Measurements from ENCODE around the gene ADGRL3. TPM values are rescaled to one million over a fixed set of nuclear protein-coding genes. Genes with fewer than 3 reads are reported as not detected.

ADGRL3 gene
- total RNA-seq, 2 experiments from 2014 or later: not detected

GRCh38 chr4:62023633-62024032, 823.5 kb downstream of the ADGRL3 start:
- H3K27me3 Mint-ChIP-seq: no peaks in the 10 kb centered on the region
- peaks cover 4% of the 10 kb centered on the region for H3K9me3 Mint-ChIP-seq
- H3K4me1 Mint-ChIP-seq: no peaks in the 10 kb centered on the region
- ATAC-seq (ENCODE audit: low read depth) (no peak), DNase-seq (no peak)
- no peaks in the 10 kb centered on the region for H3K36me3 Mint-ChIP-seq
- H3K4me3 Mint-ChIP-seq: no peak overlapping the region
- POLR2A ChIA-PET: no interaction called here
- no peak overlapping the region for H3K27ac Mint-ChIP-seq

GRCh38 chr4:62028745-62029144, 828.6 kb downstream of the ADGRL3 start:
- POLR2A ChIA-PET: no interaction called here
- Mint-ChIP-seq H3K27ac (no peak overlapping the region), H3K27me3 (no peaks in the 10 kb centered on the region), H3K9me3 (peaks cover 2% of the 10 kb centered on the region), H3K4me1 (no peaks in the 10 kb centered on the region), H3K4me3 (no peak overlapping the region), H3K36me3 (no peaks in the 10 kb centered on the region)
- DNase-seq (no peak), ATAC-seq (ENCODE audit: low read depth) (no peak)

- no peak for DNase-seq
- no peaks in the 10 kb centered on the region for H3K27me3 Mint-ChIP-seq
- H3K36me3 Mint-ChIP-seq: no peaks in the 10 kb centered on the region
- no peaks in the 10 kb centered on the region for H3K4me1 Mint-ChIP-seq
- H3K4me3 Mint-ChIP-seq: no peak overlapping the region
- H3K9me3 Mint-ChIP-seq: peaks cover 2% of the 10 kb centered on the region
- no peak for ATAC-seq (ENCODE audit: low read depth)
- no peak overlapping the region for H3K27ac Mint-ChIP-seq
- POLR2A ChIA-PET: no interaction called here
These were observed 830.8 kb downstream of the ADGRL3 start for GRCh38 chr4:62030958-62031357.

- H3K27ac Mint-ChIP-seq: no peak overlapping the region
- peaks cover 2% of the 10 kb centered on the region for H3K9me3 Mint-ChIP-seq
- no peaks in the 10 kb centered on the region for H3K4me1 Mint-ChIP-seq
- POLR2A ChIA-PET: no interaction called here
- H3K27me3 Mint-ChIP-seq: no peaks in the 10 kb centered on the region
- DNase-seq (no peak), ATAC-seq (ENCODE audit: low read depth) (no peak)
- no peak overlapping the region for H3K4me3 Mint-ChIP-seq
- no peaks in the 10 kb centered on the region for H3K36me3 Mint-ChIP-seq
These were observed 837.4 kb downstream of the ADGRL3 start for GRCh38 chr4:62037571-62037970.

GRCh38 chr4:62051332-62051731, 851.2 kb downstream of the ADGRL3 start:
- Mint-ChIP-seq H3K27ac (no peak overlapping the region), H3K4me1 (no peaks in the 10 kb centered on the region)
- POLR2A ChIA-PET: no interaction called here

GRCh38 chr4:62053974-62054373, 853.8 kb downstream of the ADGRL3 start:
- POLR2A ChIA-PET: no interaction called here
- Mint-ChIP-seq H3K36me3 (no peaks in the 10 kb centered on the region), H3K9me3 (peaks cover 3% of the 10 kb centered on the region), H3K4me3 (no peak overlapping the region), H3K4me1 (no peaks in the 10 kb centered on the region), H3K27ac (no peak overlapping the region), H3K27me3 (no peaks in the 10 kb centered on the region)
- no peak for DNase-seq
- no peak for ATAC-seq (ENCODE audit: low read depth)

More at GRCh38 chr4:62051332-62051731, 851.2 kb downstream of the ADGRL3 start:
- H3K27me3 Mint-ChIP-seq: no peaks in the 10 kb centered on the region
- no peak overlapping the region for H3K4me3 Mint-ChIP-seq
- DNase-seq (no peak), ATAC-seq (ENCODE audit: low read depth) (no peak)
- H3K36me3 Mint-ChIP-seq: no peaks in the 10 kb centered on the region
- H3K9me3 Mint-ChIP-seq: peaks cover 1% of the 10 kb centered on the region

- peaks cover 2% of the 10 kb centered on the region for H3K9me3 Mint-ChIP-seq
- DNase-seq (no peak), ATAC-seq (ENCODE audit: low read depth) (no peak)
- no peak overlapping the region for H3K4me3 Mint-ChIP-seq
- POLR2A ChIA-PET: no interaction called here
- H3K36me3 Mint-ChIP-seq: no peaks in the 10 kb centered on the region
- no peak overlapping the region for H3K27ac Mint-ChIP-seq
- no peaks in the 10 kb centered on the region for H3K4me1 Mint-ChIP-seq
- no peaks in the 10 kb centered on the region for H3K27me3 Mint-ChIP-seq
These were observed 856.9 kb downstream of the ADGRL3 start for GRCh38 chr4:62057031-62057430.

GRCh38 chr4:62058571-62058970, 858.4 kb downstream of the ADGRL3 start:
- ATAC-seq (ENCODE audit: low read depth): no peak
- no peak overlapping the region for H3K4me3 Mint-ChIP-seq
- H3K4me1 Mint-ChIP-seq: no peaks in the 10 kb centered on the region
- H3K27ac Mint-ChIP-seq: no peak overlapping the region
- POLR2A ChIA-PET: no interaction called here
- DNase-seq: no peak
- peaks cover 2% of the 10 kb centered on the region for H3K9me3 Mint-ChIP-seq
- H3K27me3 Mint-ChIP-seq: no peaks in the 10 kb centered on the region
- no peaks in the 10 kb centered on the region for H3K36me3 Mint-ChIP-seq

GRCh38 chr4:62070291-62070852, 870.2 kb downstream of the ADGRL3 start:
- POLR2A ChIA-PET: no interaction called here
- H3K27me3 Mint-ChIP-seq: no peaks in the 10 kb centered on the region
- H3K4me1 Mint-ChIP-seq: no peaks in the 10 kb centered on the region
- H3K36me3 Mint-ChIP-seq: no peaks in the 10 kb centered on the region
- DNase-seq: no peak
- no peak for ATAC-seq (ENCODE audit: low read depth)
- H3K4me3 Mint-ChIP-seq: no peak overlapping the region
- H3K27ac Mint-ChIP-seq: no peak overlapping the region
- H3K9me3 Mint-ChIP-seq: peaks cover 7% of the 10 kb centered on the region

- Mint-ChIP-seq H3K36me3 (no peaks in the 10 kb centered on the region), H3K27ac (no peak overlapping the region), H3K4me3 (no peak overlapping the region), H3K27me3 (no peaks in the 10 kb centered on the region), H3K9me3 (peaks cover 3% of the 10 kb centered on the region), H3K4me1 (no peaks in the 10 kb centered on the region)
- DNase-seq: no peak
- POLR2A ChIA-PET: no interaction called here
- ATAC-seq (ENCODE audit: low read depth): no peak
These were observed 875.0 kb downstream of the ADGRL3 start for GRCh38 chr4:62075089-62075488.

GRCh38 chr4:62075521-62075920, 875.4 kb downstream of the ADGRL3 start:
- no peaks in the 10 kb centered on the region for H3K36me3 Mint-ChIP-seq
- ATAC-seq (ENCODE audit: low read depth) (no peak), DNase-seq (no peak)
- H3K9me3 Mint-ChIP-seq: peaks cover 1% of the 10 kb centered on the region
- H3K4me3 Mint-ChIP-seq: no peak overlapping the region
- POLR2A ChIA-PET: no interaction called here
- H3K4me1 Mint-ChIP-seq: no peaks in the 10 kb centered on the region
- no peak overlapping the region for H3K27ac Mint-ChIP-seq
- no peaks in the 10 kb centered on the region for H3K27me3 Mint-ChIP-seq

GRCh38 chr4:62077406-62077805, 877.3 kb downstream of the ADGRL3 start:
- H3K27ac Mint-ChIP-seq: no peak overlapping the region
- no peak for DNase-seq
- H3K4me3 Mint-ChIP-seq: no peak overlapping the region
- ATAC-seq (ENCODE audit: low read depth): no peak
- H3K36me3 Mint-ChIP-seq: no peaks in the 10 kb centered on the region
- H3K9me3 Mint-ChIP-seq: peaks cover 1% of the 10 kb centered on the region
- POLR2A ChIA-PET: no interaction called here
- no peaks in the 10 kb centered on the region for H3K4me1 Mint-ChIP-seq
- no peaks in the 10 kb centered on the region for H3K27me3 Mint-ChIP-seq

GRCh38 chr4:62080431-62080830, 880.3 kb downstream of the ADGRL3 start:
- no peak for ATAC-seq (ENCODE audit: low read depth)
- POLR2A ChIA-PET: no interaction called here
- Mint-ChIP-seq H3K9me3 (no peaks in the 10 kb centered on the region), H3K27ac (no peak overlapping the region), H3K27me3 (no peaks in the 10 kb centered on the region), H3K4me1 (no peaks in the 10 kb centered on the region), H3K4me3 (no peak overlapping the region), H3K36me3 (no peaks in the 10 kb centered on the region)
- no peak for DNase-seq

- POLR2A ChIA-PET: no interaction called here
- H3K4me1 Mint-ChIP-seq: no peaks in the 10 kb centered on the region
- ATAC-seq (ENCODE audit: low read depth): no peak
These were observed 887.6 kb downstream of the ADGRL3 start for GRCh38 chr4:62087706-62088105.

GRCh38 chr4:62093735-62094134, 893.6 kb downstream of the ADGRL3 start:
- Mint-ChIP-seq H3K9me3 (peaks cover 22% of the 10 kb centered on the region), H3K4me3 (no peak overlapping the region), H3K4me1 (no peaks in the 10 kb centered on the region), H3K27ac (no peak overlapping the region), H3K36me3 (no peaks in the 10 kb centered on the region), H3K27me3 (no peaks in the 10 kb centered on the region)
- no peak for DNase-seq
- POLR2A ChIA-PET: no interaction called here
- no peak for ATAC-seq (ENCODE audit: low read depth)

More at GRCh38 chr4:62087706-62088105, 887.6 kb downstream of the ADGRL3 start:
- Mint-ChIP-seq H3K27ac (no peak overlapping the region), H3K9me3 (peaks cover 18% of the 10 kb centered on the region), H3K27me3 (no peaks in the 10 kb centered on the region), H3K4me3 (no peak overlapping the region), H3K36me3 (no peaks in the 10 kb centered on the region)
- DNase-seq: no peak

All from activated naive CD8-positive, alpha-beta T cell treated with anti-CD3 and anti-CD28 coated beads, Interleukin-2, amount 10 ng/mL, durations not matched to agents 7 days and 5 days (primary cell).